GF-D8 (cell line): ENCODE measurements around the gene TNFSF11.

Experiments
- DNase-seq: peaks from one replicate; lab custom pipeline; 2025; lab: John Stamatoyannopoulos, UW

The TNFSF11 gene

DNA sequence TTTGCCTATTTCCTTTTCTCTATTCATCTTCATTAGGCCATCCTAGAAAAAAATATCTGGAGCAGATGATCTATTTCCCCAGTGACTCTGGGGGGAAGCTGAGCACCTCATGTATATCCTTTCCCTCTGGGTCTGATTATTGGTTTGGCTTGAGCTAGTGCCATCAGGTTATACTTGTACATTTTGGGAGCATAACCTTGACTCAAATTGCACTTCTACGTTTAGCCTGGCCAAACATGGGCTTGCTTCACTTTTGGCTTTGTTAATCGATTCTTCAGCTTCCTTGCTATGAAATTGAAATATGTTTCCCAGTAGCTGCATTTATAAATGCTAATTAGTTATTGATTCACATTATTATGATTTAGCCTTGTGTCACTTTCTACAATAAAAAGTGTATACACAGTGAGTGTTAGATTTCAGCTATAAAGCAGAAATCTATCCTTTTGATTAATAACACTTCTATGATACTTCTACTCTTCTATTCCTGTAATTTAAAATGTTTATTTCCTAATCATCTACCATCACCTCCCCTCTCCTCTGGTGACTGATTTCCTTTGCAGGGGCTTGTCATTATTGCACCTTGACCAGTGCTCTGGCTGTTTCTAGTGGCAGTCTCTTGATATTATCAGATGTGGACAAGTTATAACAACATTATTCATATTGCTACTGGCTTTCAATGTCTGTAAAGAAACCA is 37.3 kb downstream of the TNFSF11 start:
- no peak for DNase-seq

DNA sequence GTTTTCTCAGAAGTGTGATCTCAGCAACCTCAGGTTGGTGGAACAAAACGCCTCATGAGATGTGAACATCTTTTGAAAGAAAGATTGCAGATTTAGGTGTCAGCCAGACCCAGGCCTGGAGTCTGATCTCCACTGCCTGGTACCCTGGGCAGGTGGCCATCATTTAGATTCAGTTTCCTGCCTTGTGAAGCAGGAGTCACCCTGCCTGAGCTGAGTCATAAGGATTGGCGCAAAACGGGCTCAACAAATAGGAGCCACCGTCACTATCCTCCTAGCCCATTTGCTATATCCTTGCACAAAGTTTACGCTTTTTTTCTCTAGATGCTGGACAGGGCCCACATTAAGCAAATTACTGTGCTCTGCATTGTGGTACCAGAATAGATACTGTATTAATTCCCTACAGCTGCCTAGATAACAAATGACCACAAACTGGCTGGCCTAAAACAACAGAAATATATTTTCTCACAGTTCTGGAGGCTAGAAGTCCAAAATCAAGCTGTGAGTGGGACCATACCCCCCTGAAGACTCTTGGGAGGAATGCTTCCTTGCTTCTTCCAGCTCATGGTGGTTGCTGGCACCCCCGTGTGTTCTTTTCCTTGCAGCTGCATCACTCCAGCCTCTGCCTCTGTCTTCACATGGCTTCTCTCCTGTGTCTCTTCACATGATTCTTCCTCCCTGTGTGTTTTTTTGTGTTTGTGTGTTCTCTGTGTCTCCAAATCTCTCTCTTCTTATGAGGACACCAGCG is 38.2 kb downstream of the TNFSF11 start:
- DNase-seq: no peak

DNA sequence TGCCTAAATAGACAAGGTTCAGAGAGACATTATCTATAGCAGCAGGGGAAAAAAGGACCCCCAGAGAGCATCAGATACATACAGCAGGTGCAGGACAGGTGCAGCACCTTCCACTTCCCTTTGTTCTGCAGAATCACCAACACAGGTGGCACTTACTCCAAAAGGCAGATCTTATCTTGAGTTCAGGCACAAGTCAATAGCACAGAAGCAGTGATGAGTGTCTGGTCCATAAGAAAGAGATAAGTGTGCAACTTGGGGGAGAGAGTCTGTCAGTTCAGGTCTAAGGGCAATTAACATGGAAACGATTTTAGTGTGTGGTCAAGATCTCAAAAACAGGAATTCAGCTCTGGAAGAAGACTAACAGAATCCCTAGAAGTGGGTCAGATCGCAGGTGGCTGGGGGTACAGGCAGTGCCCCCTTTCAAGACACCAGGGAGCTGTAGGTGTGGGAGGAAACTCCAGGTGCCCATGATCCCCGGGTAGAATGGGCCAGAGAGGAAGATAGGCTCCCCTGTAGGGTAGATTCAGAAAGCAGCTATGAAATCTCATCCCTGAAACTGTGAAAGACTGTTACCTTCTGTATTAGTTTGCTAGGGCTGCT is 40.6 kb downstream of the TNFSF11 start:
- DNase-seq: no peak

DNA sequence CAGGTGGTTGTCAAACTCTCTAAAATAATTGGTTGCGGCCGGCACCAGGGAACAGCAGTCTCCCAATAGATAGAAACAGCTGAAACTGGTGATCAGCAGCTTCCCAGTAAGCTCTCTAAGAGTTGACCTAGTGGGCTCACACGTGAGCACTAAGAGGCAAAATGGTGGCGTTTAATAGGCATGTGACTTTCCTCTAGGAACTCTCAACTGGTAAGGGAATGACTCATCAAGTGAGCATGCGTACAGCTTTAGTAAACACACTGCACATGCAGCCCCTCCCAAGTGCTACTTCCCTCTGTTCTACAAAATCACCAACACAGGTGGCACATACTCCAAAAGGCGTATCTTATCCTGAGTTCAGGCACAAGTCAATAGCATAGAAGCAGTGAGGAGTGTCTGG is 41.7 kb downstream of the TNFSF11 start:
- DNase-seq: no peak

DNA sequence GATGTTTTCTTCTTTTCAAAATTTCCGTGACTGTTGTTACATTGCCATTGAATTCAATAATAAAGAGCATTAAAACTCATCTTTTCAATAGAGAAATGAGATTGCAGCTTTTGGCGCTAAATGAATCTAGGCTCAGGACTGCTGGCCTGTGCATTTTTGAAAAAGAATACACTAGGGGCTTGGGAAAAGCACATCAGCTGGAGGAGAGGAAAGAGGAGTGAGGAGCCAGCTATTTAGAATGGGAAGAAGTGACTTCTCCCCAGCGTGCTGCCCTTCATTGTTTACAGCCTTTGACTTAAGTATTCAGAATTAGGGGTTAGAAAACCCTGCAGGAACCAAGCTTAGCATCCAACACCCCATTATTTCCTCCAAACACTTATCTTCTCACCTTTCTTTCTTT is 43.3 kb downstream of the TNFSF11 start:
- DNase-seq: no peak

DNA sequence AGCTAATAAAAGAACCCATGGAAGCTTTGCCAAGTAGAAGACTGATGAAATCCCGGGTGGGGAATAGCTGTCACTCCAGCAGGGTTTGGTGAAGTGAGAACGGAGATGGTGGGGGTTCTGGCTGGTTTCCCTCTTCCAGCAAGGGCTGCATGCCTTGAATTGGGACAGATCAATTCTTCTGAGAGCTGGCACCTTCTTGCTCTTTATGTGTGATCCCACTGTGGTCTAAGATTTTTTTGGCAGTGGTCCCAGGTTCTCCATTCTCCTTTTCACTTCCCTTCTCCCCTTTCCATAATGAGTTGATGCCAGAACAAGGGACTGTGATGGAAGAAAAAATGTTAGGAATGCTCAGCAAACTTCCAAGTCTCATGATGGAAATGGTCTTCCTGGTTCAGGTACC is 50.0 kb downstream of the TNFSF11 start:
- no peak for DNase-seq

DNA sequence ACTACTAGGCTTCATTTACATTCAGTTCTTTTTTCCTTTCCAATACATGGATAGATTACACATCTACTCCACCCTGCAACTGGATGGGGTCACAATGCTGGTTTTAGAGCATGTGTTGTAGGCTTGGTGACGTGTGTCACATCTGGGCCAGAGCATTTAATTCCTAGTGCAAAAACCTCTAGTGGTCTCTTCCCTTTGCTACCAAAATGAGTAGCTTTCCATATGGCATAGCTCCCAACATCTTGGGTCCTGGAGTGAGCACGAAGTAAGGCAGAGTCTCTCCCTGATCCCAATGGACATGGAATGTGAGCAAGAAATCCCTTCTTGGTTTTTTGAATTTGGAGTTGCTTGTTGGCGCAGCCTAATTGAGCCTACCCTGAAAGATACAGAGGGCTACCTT is 51.7 kb downstream of the TNFSF11 start:
- no peak for DNase-seq

DNA sequence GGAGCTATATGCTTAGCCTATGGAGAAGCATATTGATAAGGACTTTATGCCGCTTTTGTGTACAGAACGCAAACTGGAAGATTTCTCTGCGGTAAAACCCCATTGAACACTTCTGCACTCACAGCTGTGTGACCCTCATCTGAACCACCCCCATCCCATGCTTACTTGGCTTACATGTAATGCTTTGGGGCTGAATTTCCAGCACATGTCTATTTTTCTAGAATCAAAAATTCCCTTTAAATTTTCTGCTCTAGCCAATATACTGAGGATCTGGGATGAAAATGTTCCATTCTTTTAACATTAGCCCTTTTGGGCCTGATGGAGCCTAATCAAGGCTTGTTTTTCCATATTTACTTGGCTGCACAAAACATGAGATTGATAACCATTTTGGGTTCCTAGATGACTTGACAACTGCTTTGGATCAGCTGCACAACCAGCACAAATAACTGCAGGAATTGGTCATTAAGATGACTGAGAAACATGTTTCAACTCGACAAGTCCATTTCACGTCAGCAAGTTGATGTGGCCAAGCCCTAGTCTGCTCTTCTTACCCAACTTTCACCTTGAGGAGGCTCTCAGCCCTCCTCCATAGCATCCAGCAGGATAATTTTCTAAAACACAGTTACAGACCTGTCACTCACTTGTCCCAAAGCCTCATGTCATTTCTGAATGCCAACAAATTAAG is 52.4 kb downstream of the TNFSF11 start:
- no peak for DNase-seq

DNA sequence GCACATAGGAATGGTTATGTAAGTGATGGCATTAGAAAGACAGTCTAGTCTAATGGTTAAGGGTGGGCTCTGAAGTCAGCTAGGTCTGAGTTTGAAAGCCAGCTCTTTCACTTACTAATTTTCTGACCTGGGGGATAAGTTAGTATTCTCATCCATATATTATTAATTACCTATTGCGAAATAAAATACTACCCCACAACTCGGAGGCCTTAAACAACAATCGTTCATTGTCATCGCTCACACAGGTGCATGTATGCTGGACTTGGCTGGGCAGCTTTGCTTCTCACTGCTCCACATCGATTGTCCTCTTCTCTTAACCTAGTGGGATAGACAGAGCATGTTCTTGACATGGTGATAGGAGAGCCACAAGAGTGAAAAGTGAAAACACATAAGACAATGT is 54.7 kb downstream of the TNFSF11 start:
- DNase-seq: no peak

DNA sequence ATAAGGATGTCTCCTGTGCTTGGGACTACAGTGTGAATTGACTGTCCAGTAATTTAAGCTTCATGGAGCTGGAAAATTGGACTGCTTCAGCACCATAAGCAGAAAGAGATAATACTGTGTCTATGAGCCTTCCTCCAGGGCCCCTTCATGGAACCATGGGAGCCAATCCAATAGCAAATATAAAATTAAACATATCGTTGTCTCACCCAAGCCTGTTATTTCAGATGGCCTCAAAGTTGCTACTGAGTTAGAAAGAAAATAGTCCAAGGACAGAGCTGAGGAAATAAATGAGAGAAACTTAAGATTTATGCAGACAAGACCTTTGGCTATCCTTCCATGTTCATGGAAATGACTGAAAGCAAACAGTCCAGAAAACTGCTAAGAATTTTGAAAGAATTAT is 57.2 kb downstream of the TNFSF11 start:
- no peak for DNase-seq

DNA sequence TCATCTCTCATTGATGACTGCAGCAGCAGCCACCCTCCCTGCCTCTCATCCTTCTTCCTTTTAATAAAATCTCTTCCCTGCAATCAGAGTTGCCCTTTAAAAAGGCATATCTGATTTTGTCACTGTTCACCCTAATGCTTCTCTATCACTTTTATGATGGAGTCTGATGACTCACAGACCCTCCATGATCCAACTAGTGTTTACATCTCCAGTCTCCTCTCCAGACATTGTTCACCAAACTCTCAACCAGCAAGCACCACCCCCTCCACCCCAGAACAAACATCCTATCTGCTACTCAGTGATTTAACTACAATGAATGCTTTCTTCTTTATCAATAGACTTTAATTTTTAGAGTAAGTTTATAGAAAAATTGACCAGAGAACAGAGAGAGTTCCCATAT is 59.5 kb downstream of the TNFSF11 start:
- no peak for DNase-seq

DNA sequence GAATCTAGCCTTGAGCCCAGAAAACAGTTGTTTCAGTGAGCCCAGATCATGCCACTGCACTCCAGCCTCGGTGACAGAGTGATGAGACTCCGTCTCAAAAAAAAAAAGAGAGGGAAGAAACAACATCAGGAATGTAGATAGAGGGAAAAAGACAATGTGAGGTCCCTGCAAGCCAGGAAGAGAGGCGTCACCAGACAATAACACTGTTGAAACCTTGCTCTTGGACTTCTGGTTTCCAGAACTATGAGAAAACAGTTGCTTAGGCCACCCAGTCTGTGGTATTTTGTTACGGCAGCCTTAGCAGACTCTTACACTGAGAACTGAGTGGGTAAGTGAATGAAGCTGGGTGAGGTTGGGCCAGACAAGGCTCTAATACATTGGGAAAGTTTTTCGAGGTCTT is 64.1 kb downstream of the TNFSF11 start:
- no peak for DNase-seq

DNA sequence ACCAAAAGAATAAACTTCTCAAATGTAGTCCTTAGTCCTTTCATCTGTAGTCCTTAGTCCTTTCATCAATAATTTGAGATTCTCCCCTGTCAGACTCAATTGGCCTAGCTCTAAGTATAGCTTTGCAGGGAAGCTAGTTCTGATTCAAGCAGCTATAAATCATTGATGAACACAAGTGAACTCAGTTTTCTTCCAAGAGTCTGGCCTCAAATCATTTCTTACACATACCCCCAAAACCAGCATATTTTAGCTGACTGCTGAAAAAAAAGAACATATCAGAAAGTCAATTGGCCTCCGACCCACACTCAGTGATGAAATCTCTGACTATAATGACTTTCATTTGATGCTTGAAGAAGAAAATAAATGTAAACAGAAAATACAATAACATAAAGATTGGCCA is 64.9 kb downstream of the TNFSF11 start:
- no peak for DNase-seq

DNA sequence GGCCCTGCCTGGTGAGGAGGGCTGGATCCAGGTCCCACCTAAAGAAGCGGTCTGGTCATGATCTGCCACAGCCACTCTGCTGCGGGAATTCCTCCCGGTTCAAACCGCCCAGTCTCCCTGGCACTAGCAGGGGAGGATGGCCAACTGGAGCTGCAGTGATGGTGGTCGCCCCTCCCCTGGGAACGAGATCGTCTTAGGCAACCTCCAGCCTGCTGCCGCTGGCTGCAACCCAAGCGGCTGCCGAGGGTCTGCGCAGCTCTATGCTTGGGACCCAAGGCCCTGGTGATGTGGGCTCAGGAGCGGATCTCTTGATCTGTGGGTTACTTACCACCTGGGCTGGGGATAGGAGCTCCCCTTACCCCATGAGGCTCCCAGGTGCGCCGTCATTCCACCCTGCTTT is 69.1 kb downstream of the TNFSF11 start:
- DNase-seq: no peak

DNA sequence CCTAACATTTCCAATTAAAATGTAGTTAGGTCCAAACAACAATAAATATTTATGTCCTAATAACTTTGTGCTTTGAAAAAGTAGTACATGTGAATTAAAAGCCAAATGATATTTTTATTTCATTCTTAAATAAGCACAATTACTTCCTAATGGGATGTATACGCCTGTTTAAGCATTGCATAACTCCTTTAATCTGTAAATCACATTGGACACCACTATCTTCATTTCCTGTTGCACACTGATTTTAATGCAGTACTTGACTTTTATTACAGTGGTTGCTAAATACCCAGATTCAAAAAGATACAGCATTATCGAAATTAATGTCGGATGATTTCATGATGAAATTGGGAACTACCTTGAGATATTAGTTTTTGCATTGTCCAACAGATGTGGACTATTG is 70.9 kb downstream of the TNFSF11 start:
- DNase-seq: no peak

DNA sequence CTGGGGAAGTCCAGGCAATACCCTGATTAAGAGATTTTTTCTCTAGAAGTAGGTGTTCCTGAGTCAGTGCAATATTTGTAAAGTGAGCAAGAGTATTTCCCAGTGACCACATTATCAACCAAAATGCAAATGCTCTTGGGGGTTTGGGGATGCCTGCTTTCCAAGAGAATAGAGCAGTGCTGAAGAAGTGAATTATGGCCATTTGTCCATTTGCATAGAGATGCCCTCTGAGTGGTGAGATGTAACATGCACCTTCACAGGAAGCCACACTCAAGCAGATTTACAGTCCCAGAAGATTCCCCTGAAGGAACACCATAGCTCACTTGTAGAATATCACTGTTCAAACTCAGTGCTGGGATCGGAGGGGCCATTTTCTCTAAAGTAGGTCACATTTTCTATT is 71.8 kb downstream of the TNFSF11 start:
- DNase-seq: no peak

DNA sequence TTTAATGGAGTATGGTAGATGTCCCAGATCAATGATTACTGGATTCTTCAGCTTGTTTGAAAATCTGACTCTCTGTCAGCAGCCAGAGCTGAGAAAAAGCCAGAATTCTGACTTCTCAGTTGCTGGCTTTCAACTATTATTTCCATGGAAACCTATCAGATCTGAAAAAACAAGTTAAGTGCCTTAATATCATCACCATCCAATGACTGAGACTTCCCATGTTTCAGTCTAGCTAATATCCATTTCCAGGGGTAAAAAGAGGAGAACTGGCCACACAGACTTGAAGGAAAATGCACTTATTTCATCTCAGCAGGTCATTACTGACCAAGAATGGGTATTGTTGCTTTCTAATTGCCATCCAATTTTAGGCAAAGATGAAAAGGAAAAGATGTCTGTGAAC is 75.2 kb downstream of the TNFSF11 start:
- no peak for DNase-seq

DNA sequence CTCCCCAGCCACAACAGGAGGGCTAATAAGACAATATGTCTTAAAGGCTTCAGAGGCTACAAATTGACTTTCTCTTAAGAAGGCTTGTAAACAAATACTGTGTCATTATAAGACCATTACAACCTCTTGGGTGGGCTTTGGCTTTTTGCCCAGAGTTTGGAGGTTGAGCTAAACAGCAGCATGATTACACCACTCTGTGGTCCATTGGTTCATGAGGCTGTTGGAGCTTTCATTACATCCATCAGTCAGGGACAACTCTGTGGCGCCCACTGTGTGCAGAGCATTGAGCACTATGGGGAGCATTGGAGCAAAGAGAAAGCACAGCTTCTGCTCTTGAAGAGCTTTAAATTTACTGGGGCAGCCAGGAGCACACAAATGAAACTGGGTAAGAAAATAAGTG is 75.9 kb downstream of the TNFSF11 start:
- DNase-seq: no peak

DNA sequence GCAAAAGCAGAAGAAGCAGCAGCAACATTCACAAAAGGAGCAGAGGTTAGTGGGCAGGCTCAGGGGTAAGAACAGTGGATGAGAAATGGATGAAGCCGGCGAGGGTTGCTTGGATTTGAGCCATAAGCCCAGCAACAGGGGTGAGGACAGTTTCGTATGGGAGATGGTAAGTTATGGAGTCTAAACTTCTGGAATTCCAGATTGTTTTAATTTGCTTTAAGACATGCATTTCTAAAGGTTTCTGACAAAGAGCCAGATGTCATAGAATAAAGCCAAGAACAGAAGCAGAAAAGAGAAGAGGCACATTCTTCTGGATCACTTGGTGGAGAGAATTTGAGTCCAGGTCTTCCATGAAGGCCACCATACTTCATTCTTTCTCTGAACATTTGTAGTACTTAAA is 76.6 kb downstream of the TNFSF11 start:
- DNase-seq: no peak

DNA sequence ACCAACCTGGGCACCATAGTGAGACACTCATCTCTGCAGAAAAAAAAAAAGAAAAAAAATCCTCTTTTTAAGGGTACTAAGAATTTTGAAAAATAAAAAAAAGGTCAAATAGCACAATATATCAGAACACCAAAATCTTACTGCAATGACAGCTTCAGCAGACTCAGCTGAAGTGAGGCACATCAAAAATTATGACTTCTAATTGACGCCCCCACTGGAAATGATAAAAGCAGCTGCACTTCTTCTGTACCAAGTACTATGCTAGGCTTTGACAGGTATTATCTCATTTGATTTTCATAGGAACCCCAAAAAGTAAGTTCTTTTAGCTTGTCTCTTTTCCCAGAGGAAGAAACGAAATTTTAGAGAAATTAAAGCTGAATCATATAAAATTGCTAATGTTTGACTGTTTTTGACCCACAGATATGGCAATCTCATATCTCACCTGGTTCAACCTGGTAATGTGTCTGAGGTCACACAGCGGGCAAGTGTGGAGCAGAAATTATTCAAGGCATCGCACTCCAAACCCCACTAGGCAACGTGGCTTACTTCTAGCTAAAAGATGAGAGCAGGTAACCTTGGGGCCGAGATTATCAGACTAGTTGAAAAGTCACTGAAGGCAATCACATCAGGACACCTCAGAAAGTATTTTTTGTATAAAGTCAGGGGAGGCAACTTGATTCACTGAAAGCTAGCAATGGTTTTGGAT is 78.1 kb downstream of the TNFSF11 start:
- DNase-seq: no peak

DNA sequence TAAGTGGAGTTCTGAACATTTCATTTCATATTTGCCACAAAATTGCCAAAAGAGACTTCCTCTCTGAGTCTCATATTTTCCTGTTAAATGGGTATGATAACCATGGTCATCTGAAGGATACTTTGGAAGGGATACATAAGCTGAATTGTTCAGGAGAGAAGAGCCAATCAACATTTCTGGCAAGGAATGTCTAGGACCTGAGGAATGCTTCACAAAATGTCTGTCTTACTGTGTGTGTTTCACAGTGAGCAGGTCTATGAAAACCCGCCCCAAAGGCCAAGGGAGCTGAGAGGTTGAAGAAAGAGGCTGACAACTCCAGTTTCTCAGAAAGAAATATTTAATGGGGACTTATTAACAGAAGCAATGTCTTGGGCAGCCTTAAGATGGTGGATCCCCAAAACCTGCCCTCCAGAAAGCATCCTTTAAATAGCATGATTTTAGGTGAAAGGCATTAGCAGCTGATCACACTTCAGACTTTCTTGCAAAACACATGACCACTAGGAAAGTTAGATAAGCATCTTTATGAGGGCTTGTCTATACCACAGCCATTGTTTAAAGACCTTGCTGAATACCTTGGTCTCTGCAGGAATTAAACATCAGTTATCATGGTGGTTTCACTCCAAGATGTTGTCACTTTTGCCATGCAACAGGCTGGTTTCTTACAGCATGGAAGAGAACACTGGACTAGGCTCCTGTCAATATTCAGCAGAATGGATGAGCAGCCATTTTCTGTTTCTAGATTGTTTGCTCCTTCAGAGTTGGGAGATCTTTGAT is 78.9 kb downstream of the TNFSF11 start:
- DNase-seq: no peak

DNA sequence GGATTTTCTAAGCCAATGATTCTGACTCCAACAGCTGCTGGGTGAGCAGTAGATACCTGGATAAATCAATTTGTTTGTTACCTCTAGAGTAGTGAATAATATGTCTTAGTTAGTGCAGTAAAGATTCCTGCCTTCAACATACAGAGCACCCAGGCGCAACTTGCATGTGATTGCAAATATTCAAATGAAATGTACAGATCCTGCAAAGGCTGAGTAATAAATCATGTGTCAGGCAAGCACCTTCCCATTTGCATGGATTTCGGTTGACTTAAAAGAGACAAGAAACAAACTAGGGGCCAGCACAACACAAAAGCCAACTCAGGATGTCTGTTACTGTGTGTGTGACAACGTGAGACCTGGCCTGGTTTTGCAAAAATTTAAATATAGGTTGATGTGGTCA is 79.7 kb downstream of the TNFSF11 start:
- no peak for DNase-seq
